RKO (cell line): ENCODE results near the gene ADCY1.

Experiments used
- DNase-seq: peaks from one replicate; pipeline ENCODE4 v3.0.0-alpha.2; 2016; ENCODE audit warnings: low spot score

The ADCY1 gene

GRCh38 chr7:45653209-45653907 lies 79.2 kb downstream of the ADCY1 start:
- DNase-seq: no peak

GRCh38 chr7:45654341-45654740 lies 80.2 kb downstream of the ADCY1 start:
- no peak for DNase-seq

- DNase-seq: no peak
Observed at GRCh38 chr7:45655539-45655938, 81.4 kb downstream of the ADCY1 start.

- no peak for DNase-seq
Observed at GRCh38 chr7:45656431-45656830, 82.3 kb downstream of the ADCY1 start.

GRCh38 chr7:45657136-45657889 lies 83.1 kb downstream of the ADCY1 start:
- DNase-seq: no peak

GRCh38 chr7:45657890-45658715 lies 83.9 kb downstream of the ADCY1 start:
- no peak for DNase-seq

- DNase-seq: no peak
Observed at GRCh38 chr7:45658716-45659495, 84.7 kb downstream of the ADCY1 start.

GRCh38 chr7:45659496-45660139 lies 85.5 kb downstream of the ADCY1 start:
- DNase-seq: no peak

- no peak for DNase-seq
Observed at GRCh38 chr7:45660201-45660900, 86.2 kb downstream of the ADCY1 start.

GRCh38 chr7:45660901-45661211 lies 86.7 kb downstream of the ADCY1 start:
- no peak for DNase-seq

GRCh38 chr7:45661302-45661995 lies 87.3 kb downstream of the ADCY1 start:
- DNase-seq: no peak

GRCh38 chr7:45662018-45662417 lies 87.8 kb downstream of the ADCY1 start:
- DNase-seq: no peak

- DNase-seq: no peak
Observed at GRCh38 chr7:45662540-45663166, 88.5 kb downstream of the ADCY1 start.

- DNase-seq: no peak
Observed at GRCh38 chr7:45663167-45663921, 89.2 kb downstream of the ADCY1 start.

- no peak for DNase-seq
Observed at GRCh38 chr7:45663965-45664633, 89.9 kb downstream of the ADCY1 start.

- no peak for DNase-seq
Observed at GRCh38 chr7:45665172-45665571, 91.0 kb downstream of the ADCY1 start.

GRCh38 chr7:45670227-45670626 lies 96.1 kb downstream of the ADCY1 start:
- DNase-seq: no peak

GRCh38 chr7:45670717-45671116 lies 96.5 kb downstream of the ADCY1 start:
- DNase-seq: no peak
